Astrocyte (in vitro differentiated cells and primary cell): ENCODE results near the gene ACAA2. TPM values are rescaled to one million over a fixed set of nuclear protein-coding genes. Genes with fewer than 3 reads are reported as not detected.
"Not testable (repeated sequence)": the region's sequence is repeated elsewhere in the genome, so short reads cannot be mapped to it uniquely, and the experiment has no call there.

ENCODE experiments used
- DNase-seq: peaks from one replicate; pipeline ENCODE4 v3.0.0-alpha.2; 2010; ENCODE audit warnings: low read depth
- FAIRE-seq: peaks from 2 replicates; lab custom pipeline; 2011; peaks lifted over from hg19 to GRCh38; lab: Jason Lieb, UNC
- H2AFZ ChIP-seq: 2 replicates; pipeline ENCODE4 v1.6.0; 2012; ENCODE audit warnings: low read depth, low read length, inconsistent platforms
- H3K27ac ChIP-seq: 2 replicates; pipeline ENCODE4 v1.5.1; 2011; ENCODE audit warnings: low read depth, low read length, inconsistent platforms
- H3K27me3 ChIP-seq: 2 replicates; pipeline ENCODE4 v1.6.0; 2011; ENCODE audit warnings: low read length, inconsistent platforms; ENCODE audit not compliant: insufficient read depth
- H3K36me3 ChIP-seq: 2 replicates; pipeline ENCODE4 v1.5.1; 2011; ENCODE audit warnings: low read length, inconsistent platforms; ENCODE audit not compliant: insufficient read depth
- H3K4me1 ChIP-seq: 2 replicates; pipeline ENCODE4 v1.5.1; 2011; ENCODE audit warnings: low read length, inconsistent platforms; ENCODE audit not compliant: insufficient read depth
- H3K4me2 ChIP-seq: 2 replicates; pipeline ENCODE4 v1.6.0; 2012; ENCODE audit warnings: low read length, inconsistent platforms
- H3K4me3 ChIP-seq: 2 replicates; pipeline ENCODE4 v1.5.1; 2011; ENCODE audit warnings: low read depth, mild to moderate bottlenecking, low read length, inconsistent platforms; ENCODE audit not compliant: insufficient read depth
- H3K79me2 ChIP-seq: 2 replicates; pipeline ENCODE4 v1.6.0; 2012; ENCODE audit warnings: mild to moderate bottlenecking, low read length, inconsistent platforms; ENCODE audit not compliant: insufficient read depth
- H3K9ac ChIP-seq: 2 replicates; pipeline ENCODE4 v1.6.0; 2012; ENCODE audit warnings: mild to moderate bottlenecking, low read length, inconsistent platforms
- H3K9me3 ChIP-seq: 2 replicates; pipeline ENCODE4 v1.5.1; 2012; ENCODE audit warnings: low read depth, mild to moderate bottlenecking, low read length, inconsistent platforms; ENCODE audit not compliant: insufficient read depth
- H4K20me1 ChIP-seq: 2 replicates; pipeline ENCODE4 v1.6.0; 2012; ENCODE audit warnings: low read length, inconsistent platforms; ENCODE audit not compliant: insufficient read depth
- H3K27ac Mint-ChIP-seq: one replicate; pipeline ENCODE4 v1.8.0; 2021; ENCODE audit warnings: mild to moderate bottlenecking, mixed read lengths; ENCODE audit not compliant: unreplicated experiment
- H3K27me3 Mint-ChIP-seq: one replicate; pipeline ENCODE4 v1.8.0; 2021; ENCODE audit warnings: low read depth, mixed read lengths; ENCODE audit not compliant: unreplicated experiment
- H3K36me3 Mint-ChIP-seq: one replicate; pipeline ENCODE4 v1.8.0; 2021; ENCODE audit warnings: low read depth, mixed read lengths; ENCODE audit not compliant: unreplicated experiment
- H3K4me1 Mint-ChIP-seq: one replicate; pipeline ENCODE4 v1.8.0; 2021; ENCODE audit warnings: low read depth, mixed read lengths; ENCODE audit not compliant: unreplicated experiment
- H3K4me3 Mint-ChIP-seq: one replicate; pipeline ENCODE4 v1.8.0; 2021; ENCODE audit warnings: mild to moderate bottlenecking, moderate library complexity, mixed read lengths; ENCODE audit not compliant: unreplicated experiment
- H3K9me3 Mint-ChIP-seq: one replicate; pipeline ENCODE4 v1.8.0; 2021; ENCODE audit warnings: mild to moderate bottlenecking, mixed read lengths; ENCODE audit not compliant: unreplicated experiment
- CTCF ChIP-seq: IDR thresholded peaks from 2 replicates; pipeline ENCODE4 v1.5.1; 2011; ENCODE audit warnings: low read depth, mild to moderate bottlenecking, inconsistent platforms, low read length, moderate library complexity; ENCODE audit not compliant: insufficient read depth
- EZH2 ChIP-seq: IDR thresholded peaks from 2 replicates; pipeline ENCODE4 v1.6.1; 2012; ENCODE audit warnings: mild to moderate bottlenecking, low read length, inconsistent platforms; ENCODE audit not compliant: insufficient read depth
- total RNA-seq: library from RNA; stranded (reverse); gene quantifications from 2 replicates; pipeline ENCODE4 v1.2.1, GENCODE V29; 2021

The ACAA2 gene
- total RNA-seq, 1 donor from 2014 or later = 66.4 TPM

DNA sequence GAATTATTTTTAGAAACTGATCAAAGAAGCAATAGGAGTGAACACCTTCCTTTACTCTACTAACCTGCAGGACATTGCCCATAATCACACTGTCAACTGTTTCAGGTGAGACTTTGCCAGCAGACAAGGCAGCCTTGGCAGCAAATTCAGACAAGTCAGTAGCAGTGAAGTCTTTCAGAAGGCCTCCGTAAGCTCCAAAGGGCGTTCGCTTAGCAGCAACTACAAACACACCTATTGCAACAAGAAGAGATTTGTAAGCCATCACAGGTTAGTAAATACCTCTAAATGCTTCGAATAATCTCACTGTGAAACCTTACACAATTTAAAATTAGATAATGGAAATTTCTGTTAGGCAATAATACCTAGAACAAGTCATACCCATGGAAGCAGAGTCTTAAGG is 10.7 kb downstream of the ACAA2 start:
- TF ChIP-seq EZH2 (no peak), CTCF (no peak)
- Histone ChIP-seq H3K79me2 (peaks cover 37% of the 10 kb centered on the region), H2AFZ (no peak overlapping the region), H4K20me1 (peaks cover 33% of the 10 kb centered on the region), H3K9ac (no peak overlapping the region), H3K36me3 (peaks cover 7% of the 10 kb centered on the region), H3K9me3 (no peaks in the 10 kb centered on the region), H3K4me3 (no peak overlapping the region), H3K4me2 (no peak overlapping the region), H3K27me3 (no peaks in the 10 kb centered on the region), H3K27ac (no peak overlapping the region), H3K4me1 (no peaks in the 10 kb centered on the region)
- FAIRE-seq (no peak), DNase-seq (no peak)
- Mint-ChIP-seq H3K27ac (no peak overlapping the region), H3K27me3 (no peaks in the 10 kb centered on the region), H3K36me3 (peaks cover 14% of the 10 kb centered on the region), H3K4me3 (no peak overlapping the region), H3K9me3 (peaks cover 4% of the 10 kb centered on the region), H3K4me1 (no peaks in the 10 kb centered on the region)

- not testable (repeated sequence) for H3K4me2 ChIP-seq, DNase-seq, FAIRE-seq, H3K27ac ChIP-seq, H3K9me3 ChIP-seq, H3K9ac ChIP-seq, H3K27ac Mint-ChIP-seq, H3K4me3 Mint-ChIP-seq, H3K27me3 ChIP-seq, H3K4me1 ChIP-seq, H3K27me3 Mint-ChIP-seq, H3K4me3 ChIP-seq, H2AFZ ChIP-seq, H3K9me3 Mint-ChIP-seq
- peaks cover 14% of the 10 kb centered on the region for H4K20me1 ChIP-seq
- H3K79me2 ChIP-seq = peaks cover 15% of the 10 kb centered on the region
- peaks cover 11% of the 10 kb centered on the region for H3K36me3 ChIP-seq
- Mint-ChIP-seq H3K36me3 (peaks cover 16% of the 10 kb centered on the region), H3K4me1 (peaks cover 11% of the 10 kb centered on the region)
These were observed 12.8 kb downstream of the ACAA2 start for GRCh38 chr18:49800491-49800890.

- H3K9me3 Mint-ChIP-seq, H3K9ac ChIP-seq, DNase-seq, H2AFZ ChIP-seq, H3K4me3 ChIP-seq, FAIRE-seq, H3K4me1 ChIP-seq, H3K27me3 ChIP-seq, H4K20me1 ChIP-seq, H3K4me3 Mint-ChIP-seq, H3K27me3 Mint-ChIP-seq, H3K79me2 ChIP-seq, H3K27ac ChIP-seq, H3K4me2 ChIP-seq, H3K9me3 ChIP-seq, H3K27ac Mint-ChIP-seq: not testable (repeated sequence)
- Mint-ChIP-seq H3K4me1 (peaks cover 11% of the 10 kb centered on the region), H3K36me3 (peaks cover 16% of the 10 kb centered on the region)
- H3K36me3 ChIP-seq = peaks cover 11% of the 10 kb centered on the region
These were observed 13.5 kb downstream of the ACAA2 start for GRCh38 chr18:49799806-49800205.
